Natural killer cell (primary cell): ENCODE data around the gene TH. TPM values are rescaled to one million over a fixed set of nuclear protein-coding genes. Genes with fewer than 3 reads are reported as not detected.

Experiments
- ATAC-seq, 3 donors: fragments of 150-1000 bp in 2 of 3; fragments of 200-7000 bp in 1 of 3; cut with Tn5 transposase; 1 replicate in 1 of 3; 2 replicates in 2 of 3; pipeline ENCODE4 v1.10.0; 2021; ENCODE audit warnings: mild to moderate bottlenecking in 2 of 3, moderate library complexity in 2 of 3
- DNase-seq, 2 donors: peaks; one replicate each; pipeline versions ENCODE4 v3.0.0 to v3.0.0-alpha.2; 2013 to 2021; ENCODE audit warnings: mixed read lengths in 1 of 2
- H3K27ac ChIP-seq: one replicate; pipeline ENCODE4 v1.5.1; 2013; ENCODE audit warnings: mild to moderate bottlenecking, low read length
- H3K27me3 ChIP-seq: one replicate; pipeline ENCODE4 v1.6.1; 2013; ENCODE audit warnings: low read length; ENCODE audit not compliant: control insufficient read depth, insufficient read depth
- H3K36me3 ChIP-seq: one replicate; pipeline ENCODE4 v1.6.1; 2013; ENCODE audit warnings: low read length; ENCODE audit not compliant: control insufficient read depth, insufficient read depth
- H3K4me1 ChIP-seq: one replicate; pipeline ENCODE4 v1.6.1; 2013; ENCODE audit warnings: low read length; ENCODE audit not compliant: control insufficient read depth, insufficient read depth
- H3K4me3 ChIP-seq: one replicate; pipeline ENCODE4 v1.5.1; 2013; ENCODE audit warnings: low read length
- H3K9me3 ChIP-seq: one replicate; pipeline ENCODE4 v1.6.1; 2013; ENCODE audit warnings: low read length; ENCODE audit not compliant: control insufficient read depth, insufficient read depth
- H3K27ac Mint-ChIP-seq, 2 donors: one replicate each; pipeline ENCODE4 v1.8.0; 2022; ENCODE audit warnings: mild to moderate bottlenecking in 2 of 2, mixed read lengths in 2 of 2, moderate library complexity in 1 of 2
- H3K27me3 Mint-ChIP-seq, 2 donors: one replicate each; pipeline ENCODE4 v1.8.0; 2022; ENCODE audit warnings: low read depth in 2 of 2, mixed read lengths in 2 of 2
- H3K36me3 Mint-ChIP-seq: one replicate; pipeline ENCODE4 v1.8.0; 2022; ENCODE audit warnings: mixed read lengths
- H3K4me1 Mint-ChIP-seq, 2 donors: one replicate each; pipeline ENCODE4 v1.8.0; 2022; ENCODE audit warnings: mixed read lengths in 2 of 2
- H3K4me3 Mint-ChIP-seq: one replicate; pipeline ENCODE4 v1.8.0; 2022; ENCODE audit warnings: mild to moderate bottlenecking, moderate library complexity, mixed read lengths
- H3K9me3 Mint-ChIP-seq, 2 donors: one replicate each; pipeline ENCODE4 v1.8.0; 2022; ENCODE audit warnings: mixed read lengths in 2 of 2
- WGBS: methylation state at CpG from one replicate; pipeline ENCODE4 v1.1.7; 2013; ENCODE audit warnings: missing lambda C conversion rate; ENCODE audit not compliant: insufficient coverage; 5-methylcytosine and 5-hydroxymethylcytosine counted together
- intact Hi-C: fragments of 100-400 bp; cut with micrococcal nuclease; formaldehyde crosslinking; loops from one replicate; pipeline ENCODE4 v1.14.2; 2022
- total RNA-seq, 4 donors: library from RNA; stranded (reverse); fragments of 120-200 nt in 1 of 4; gene quantifications; one replicate each; pipeline versions ENCODE4 v1.2.3 to v1.2.4, GENCODE V29; 2013 to 2022
- TF ChIP-seq, protein P1 (sequence below): fragments of 200-600 bp; IDR thresholded peaks from one replicate; pipeline ENCODE4 v1.8.0; 2022; ENCODE audit warnings: antibody characterized with exemption

Gene TH
- total RNA-seq, 3 donors from 2014 or later (not counting 1 experiment from before 2014, with no cell fraction given): not detected

DNA sequence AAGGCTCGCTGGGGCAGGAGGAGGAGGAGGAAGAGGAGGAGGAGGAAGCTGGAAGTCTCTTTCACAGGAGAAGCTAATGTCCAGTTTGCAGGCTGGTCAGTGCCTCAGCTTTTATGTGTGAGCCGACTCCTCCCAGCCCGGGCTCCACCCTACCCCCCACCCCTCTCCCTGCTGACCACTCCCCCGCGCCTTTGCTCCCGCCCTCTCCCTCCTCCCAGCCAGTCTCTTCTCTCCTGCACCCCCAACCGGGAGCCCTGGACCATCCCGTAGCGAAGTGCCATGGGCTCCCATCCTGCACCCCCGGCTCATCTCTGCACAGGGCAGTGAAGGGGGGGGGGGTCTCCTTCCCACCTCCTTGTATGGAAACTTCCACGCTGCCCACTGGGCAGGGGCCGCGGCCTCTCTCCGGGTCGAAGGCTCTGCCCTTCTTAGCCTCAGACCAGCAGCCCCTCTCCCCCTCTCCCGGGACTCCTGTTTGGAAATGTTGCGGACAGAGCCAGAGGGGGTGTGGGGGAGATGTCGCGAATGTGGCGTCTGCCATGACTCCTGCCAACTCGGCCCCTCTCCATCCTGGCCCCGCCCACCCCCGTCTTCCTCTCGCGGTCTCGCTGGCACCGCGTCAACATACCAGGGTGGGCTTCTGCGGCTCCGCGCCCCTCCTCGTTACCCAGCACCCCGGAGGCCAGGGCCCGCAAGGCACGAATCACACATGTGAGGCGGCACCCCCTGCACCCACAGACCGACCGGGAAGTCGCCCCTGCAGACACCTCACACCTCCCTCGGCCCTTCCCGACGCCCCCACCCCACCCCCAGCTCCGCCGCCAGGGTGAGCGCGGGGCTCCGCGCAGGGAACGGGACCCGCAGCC lies 34.2 kb downstream of the TH start:
- H3K36me3 Mint-ChIP-seq: no peaks in the 10 kb centered on the region
- H3K36me3 ChIP-seq: no peaks in the 10 kb centered on the region
- H3K4me3 ChIP-seq: no peak overlapping the region
- H3K9me3 Mint-ChIP-seq: no peaks in the 10 kb centered on the region
- H3K27me3 ChIP-seq: peaks cover 26% of the 10 kb centered on the region
- peaks cover 43 to 53% of the 10 kb centered on the region in 2 donors for H3K27me3 Mint-ChIP-seq
- H3K27ac Mint-ChIP-seq: no peak overlapping the region
- H3K4me3 Mint-ChIP-seq: no peak overlapping the region
- peaks cover 0 to 11% of the 10 kb centered on the region in 2 donors for H3K4me1 Mint-ChIP-seq
- ATAC-seq (no peak), DNase-seq (no peak)
- intact Hi-C loops: no loop called here
- no peaks in the 10 kb centered on the region for H3K9me3 ChIP-seq
- no peak overlapping the region for H3K27ac ChIP-seq
- TF ChIP-seq, protein P1, sequence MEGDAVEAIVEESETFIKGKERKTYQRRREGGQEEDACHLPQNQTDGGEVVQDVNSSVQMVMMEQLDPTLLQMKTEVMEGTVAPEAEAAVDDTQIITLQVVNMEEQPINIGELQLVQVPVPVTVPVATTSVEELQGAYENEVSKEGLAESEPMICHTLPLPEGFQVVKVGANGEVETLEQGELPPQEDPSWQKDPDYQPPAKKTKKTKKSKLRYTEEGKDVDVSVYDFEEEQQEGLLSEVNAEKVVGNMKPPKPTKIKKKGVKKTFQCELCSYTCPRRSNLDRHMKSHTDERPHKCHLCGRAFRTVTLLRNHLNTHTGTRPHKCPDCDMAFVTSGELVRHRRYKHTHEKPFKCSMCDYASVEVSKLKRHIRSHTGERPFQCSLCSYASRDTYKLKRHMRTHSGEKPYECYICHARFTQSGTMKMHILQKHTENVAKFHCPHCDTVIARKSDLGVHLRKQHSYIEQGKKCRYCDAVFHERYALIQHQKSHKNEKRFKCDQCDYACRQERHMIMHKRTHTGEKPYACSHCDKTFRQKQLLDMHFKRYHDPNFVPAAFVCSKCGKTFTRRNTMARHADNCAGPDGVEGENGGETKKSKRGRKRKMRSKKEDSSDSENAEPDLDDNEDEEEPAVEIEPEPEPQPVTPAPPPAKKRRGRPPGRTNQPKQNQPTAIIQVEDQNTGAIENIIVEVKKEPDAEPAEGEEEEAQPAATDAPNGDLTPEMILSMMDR: no peak
- 2% methylated on average over 40 of the region's 50 CpGs for WGBS
- peaks cover 13% of the 10 kb centered on the region for H3K4me1 ChIP-seq

DNA sequence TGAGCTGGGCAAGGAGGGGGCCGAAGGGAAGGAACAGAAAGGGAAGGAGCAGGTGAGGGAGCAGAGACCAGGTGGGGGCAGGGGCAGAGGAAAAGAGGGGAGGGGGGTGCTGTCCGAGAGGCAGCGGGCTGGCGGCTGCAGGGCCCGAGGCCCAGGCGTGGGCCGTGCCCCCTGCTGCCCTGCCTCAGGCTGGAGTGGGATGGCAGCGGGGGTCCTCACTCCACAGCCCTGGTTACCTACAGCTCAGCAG lies 34.7 kb downstream of the TH start:
- H3K9me3 Mint-ChIP-seq: no peaks in the 10 kb centered on the region
- H3K4me1 Mint-ChIP-seq: peaks cover 0 to 11% of the 10 kb centered on the region in 2 donors
- 16% methylated on average over 8 of the region's 8 CpGs for WGBS
- TF ChIP-seq, protein P1: no peak
- peaks cover 13% of the 10 kb centered on the region for H3K4me1 ChIP-seq
- no peaks in the 10 kb centered on the region for H3K36me3 Mint-ChIP-seq
- peaks cover 38 to 50% of the 10 kb centered on the region in 2 donors for H3K27me3 Mint-ChIP-seq
- H3K4me3 Mint-ChIP-seq: peak overlapping the region; percentile 35
- H3K36me3 ChIP-seq: no peaks in the 10 kb centered on the region
- intact Hi-C loops: no loop called here
- H3K27ac ChIP-seq: no peak overlapping the region
- H3K27me3 ChIP-seq: peaks cover 24% of the 10 kb centered on the region
- DNase-seq (no peak), ATAC-seq (no peak)
- no peak overlapping the region for H3K27ac Mint-ChIP-seq
- H3K9me3 ChIP-seq: no peaks in the 10 kb centered on the region
- H3K4me3 ChIP-seq: no peak overlapping the region

DNA sequence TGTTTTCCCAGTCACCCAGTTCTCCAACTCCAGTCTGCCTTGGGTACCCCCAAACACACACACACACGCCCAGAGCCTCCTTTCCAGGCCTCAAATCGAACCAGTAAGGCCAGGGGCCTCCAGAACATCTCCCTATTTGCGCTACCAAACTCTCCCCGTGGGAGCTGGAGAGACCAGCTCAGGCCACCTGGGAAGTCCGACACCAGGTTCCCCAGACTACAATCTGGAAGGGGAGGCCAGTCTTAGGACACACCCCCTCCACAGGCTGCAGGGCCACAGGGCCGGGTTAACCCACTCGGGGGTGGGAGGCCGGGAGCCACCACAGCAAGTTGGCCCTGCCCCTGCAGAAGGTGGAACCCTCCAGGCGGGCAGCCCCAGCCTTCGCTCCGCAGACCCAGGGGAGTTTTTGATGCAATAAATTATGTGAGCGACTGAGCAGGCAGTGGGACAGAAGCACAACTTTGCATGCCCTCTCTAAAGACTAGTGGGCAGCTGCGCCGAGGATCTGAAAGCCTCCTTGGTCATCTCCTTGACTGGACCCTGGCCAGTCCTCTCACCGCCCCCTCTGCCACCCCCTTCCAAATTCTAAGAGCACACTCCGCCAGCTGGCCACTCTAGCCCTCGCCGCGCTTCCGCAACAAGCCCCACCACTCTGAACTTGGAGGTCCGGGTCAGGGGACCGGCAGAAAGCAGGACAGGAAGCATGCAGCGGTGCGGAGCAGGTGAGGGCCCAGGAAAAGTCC lies 35.2 kb downstream of the TH start:
- Histone ChIP-seq H3K27ac (no peak overlapping the region), H3K4me1 (peaks cover 13% of the 10 kb centered on the region), H3K36me3 (no peaks in the 10 kb centered on the region), H3K9me3 (no peaks in the 10 kb centered on the region), H3K4me3 (no peak overlapping the region), H3K27me3 (peaks cover 22% of the 10 kb centered on the region)
- peaks cover 33 to 52% of the 10 kb centered on the region in 2 donors for H3K27me3 Mint-ChIP-seq
- TF ChIP-seq, protein P1: no peak
- ATAC-seq (no peak), DNase-seq (no peak)
- no peaks in the 10 kb centered on the region for H3K36me3 Mint-ChIP-seq
- intact Hi-C loops: no loop called here
- 36% methylated on average over 24 of the region's 24 CpGs for WGBS
- no peaks in the 10 kb centered on the region for H3K9me3 Mint-ChIP-seq
- peak overlapping the region; percentile 40 for H3K4me3 Mint-ChIP-seq
- no peak overlapping the region for H3K27ac Mint-ChIP-seq
- peaks cover 0 to 11% of the 10 kb centered on the region in 2 donors for H3K4me1 Mint-ChIP-seq
